HEK293 (cell line): ENCODE data around the gene KRT79.
A peak's percentile ranks its signal among the peaks of the same experiment; 100 is the strongest.

Experiments
- CTCF ChIA-PET: fragments of 350-600 bp; formaldehyde crosslinking; extraction: SDS; loops from one replicate; lab custom pipeline; 2021; ENCODE audit warnings: antibody characterized with exemption; lab: Yijun Ruan, JAX
- POLR2A ChIA-PET: fragments of 300-600 bp; formaldehyde crosslinking; extraction: SDS; loops from one replicate; lab custom pipeline; 2020; ENCODE audit warnings: antibody characterized with exemption, inconsistent platforms; lab: Yijun Ruan, JAX
- H3K27ac ChIP-seq: fragments of 200-500 bp; sonication (Bioruptor generic); 2 replicates; pipeline ENCODE4 v1.5.1; 2014; ENCODE audit warnings: low read depth, low read length, control low read depth, inconsistent platforms; ENCODE audit errors: extremely low read depth
- H3K36me3 ChIP-seq, 2 experiments: fragments of 200-500 bp in 1 of 2; sonication (Bioruptor generic) in 1 of 2; 1 replicate in 1 of 2; 2 replicates in 1 of 2; pipeline ENCODE4 v1.5.1; 2014 to 2017; ENCODE audit warnings: inconsistent platforms in 2 of 2, low read length in 2 of 2; ENCODE audit not compliant: control insufficient read depth in 2 of 2, insufficient read depth in 1 of 2
- H3K4me1 ChIP-seq: fragments of 200-500 bp; sonication (Bioruptor generic); 2 replicates; pipeline ENCODE4 v1.5.1; 2014; ENCODE audit warnings: mild to moderate bottlenecking, low read length, inconsistent platforms; ENCODE audit not compliant: control insufficient read depth, insufficient read depth
- H3K4me3 ChIP-seq: 2 replicates; pipeline ENCODE4 v1.5.1; 2011; ENCODE audit warnings: low read depth, mild to moderate bottlenecking, control low read depth, low read length, moderate library complexity
- H3K9me3 ChIP-seq: fragments of 200-500 bp; sonication (Bioruptor generic); 2 replicates; pipeline ENCODE4 v1.5.1; 2014; ENCODE audit warnings: low read depth, low read length, inconsistent platforms; ENCODE audit not compliant: control insufficient read depth, insufficient read depth
- EGR2 ChIP-seq: fragments of 450-650 bp; formaldehyde crosslinking; IDR thresholded peaks from 2 replicates; pipeline ENCODE4 v1.5.1; 2016; ENCODE audit warnings: low read depth, missing biosample characterization, missing genetic modification characterization
- FEZF1 ChIP-seq: fragments of 450-650 bp; formaldehyde crosslinking; IDR thresholded peaks from 2 replicates; pipeline ENCODE4 v1.5.1; 2016; ENCODE audit warnings: missing biosample characterization, missing genetic modification characterization
- KLF10 ChIP-seq: fragments of 450-650 bp; IDR thresholded peaks from 2 replicates; pipeline ENCODE4 v1.5.1; 2018; ENCODE audit warnings: missing biosample characterization, mild to moderate bottlenecking, missing genetic modification characterization
- KLF17 ChIP-seq: fragments of 450-650 bp; formaldehyde crosslinking; IDR thresholded peaks from 2 replicates; pipeline ENCODE4 v1.5.1; 2016; ENCODE audit warnings: missing biosample characterization, missing genetic modification characterization
- PRDM10 ChIP-seq: fragments of 450-650 bp; formaldehyde crosslinking; IDR thresholded peaks from 2 replicates; pipeline ENCODE4 v1.5.1; 2016; ENCODE audit warnings: missing biosample characterization, missing genetic modification characterization
- WT1 ChIP-seq: fragments of 450-650 bp; formaldehyde crosslinking; IDR thresholded peaks from 2 replicates; pipeline ENCODE4 v1.5.1; 2016; ENCODE audit warnings: missing biosample characterization, missing genetic modification characterization
- ZBTB1 ChIP-seq: fragments of 450-650 bp; formaldehyde crosslinking; IDR thresholded peaks from 2 replicates; pipeline ENCODE4 v1.5.1; 2016; ENCODE audit warnings: missing biosample characterization, missing genetic modification characterization
- ZBTB20 ChIP-seq: fragments of 450-650 bp; formaldehyde crosslinking; IDR thresholded peaks from 2 replicates; pipeline ENCODE4 v1.5.1; 2016; ENCODE audit warnings: missing biosample characterization, missing genetic modification characterization
- ZBTB26 ChIP-seq: fragments of 450-650 bp; formaldehyde crosslinking; optimal IDR thresholded peaks from 2 replicates; pipeline ENCODE3; 2016; ENCODE audit warnings: missing biosample characterization, mild to moderate bottlenecking, missing genetic modification characterization
- ZBTB44 ChIP-seq: fragments of 450-650 bp; IDR thresholded peaks from 2 replicates; pipeline ENCODE4 v1.5.1; 2018; ENCODE audit warnings: missing biosample characterization, mild to moderate bottlenecking, missing genetic modification characterization
- ZBTB48 ChIP-seq: fragments of 450-650 bp; formaldehyde crosslinking; IDR thresholded peaks from 2 replicates; pipeline ENCODE4 v1.5.1; 2016; ENCODE audit warnings: missing biosample characterization, missing genetic modification characterization
- ZBTB49 ChIP-seq: fragments of 450-650 bp; formaldehyde crosslinking; IDR thresholded peaks from 2 replicates; pipeline ENCODE4 v1.5.1; 2016; ENCODE audit warnings: missing biosample characterization, missing genetic modification characterization, low read depth
- ZEB2 ChIP-seq: fragments of 450-650 bp; formaldehyde crosslinking; IDR thresholded peaks from 2 replicates; pipeline ENCODE4 v1.5.1; 2016; ENCODE audit warnings: missing biosample characterization, missing genetic modification characterization
- ZIC2 ChIP-seq: fragments of 450-650 bp; formaldehyde crosslinking; IDR thresholded peaks from 2 replicates; pipeline ENCODE4 v1.5.1; 2016; ENCODE audit warnings: missing biosample characterization, missing genetic modification characterization
- ZNF24 ChIP-seq: fragments of 450-650 bp; formaldehyde crosslinking; IDR thresholded peaks from 2 replicates; pipeline ENCODE4 v1.5.1; 2016; ENCODE audit warnings: missing biosample characterization, missing genetic modification characterization
- ZNF302 ChIP-seq: fragments of 450-650 bp; formaldehyde crosslinking; IDR thresholded peaks from 2 replicates; pipeline ENCODE4 v1.5.1; 2016; ENCODE audit warnings: missing biosample characterization, missing genetic modification characterization, low read depth
- ZNF324 ChIP-seq: fragments of 450-650 bp; formaldehyde crosslinking; IDR thresholded peaks from 2 replicates; pipeline ENCODE4 v1.5.1; 2016; ENCODE audit warnings: missing biosample characterization, missing genetic modification characterization
- ZNF335 ChIP-seq: fragments of 450-650 bp; formaldehyde crosslinking; conservative IDR thresholded peaks from 2 replicates; pipeline ENCODE4 v1.5.1; 2016; ENCODE audit warnings: missing biosample characterization, missing genetic modification characterization
- ZNF404 ChIP-seq: fragments of 450-650 bp; formaldehyde crosslinking; IDR thresholded peaks from 2 replicates; pipeline ENCODE4 v1.5.1; 2017; ENCODE audit warnings: missing biosample characterization, missing genetic modification characterization
- ZNF558 ChIP-seq: fragments of 450-650 bp; formaldehyde crosslinking; IDR thresholded peaks from 2 replicates; pipeline ENCODE4 v1.5.1; 2016; ENCODE audit warnings: missing biosample characterization, missing genetic modification characterization
- ZNF654 ChIP-seq: fragments of 450-650 bp; formaldehyde crosslinking; IDR thresholded peaks from 2 replicates; pipeline ENCODE4 v1.5.1; 2016; ENCODE audit warnings: low read depth, missing biosample characterization, missing genetic modification characterization
- ZNF660 ChIP-seq: fragments of 450-650 bp; IDR thresholded peaks from 2 replicates; pipeline ENCODE4 v1.5.1; 2018; ENCODE audit warnings: missing biosample characterization, mild to moderate bottlenecking, missing genetic modification characterization
- ZNF704 ChIP-seq: fragments of 450-650 bp; formaldehyde crosslinking; IDR thresholded peaks from 2 replicates; pipeline ENCODE4 v1.5.1; 2016; ENCODE audit warnings: missing biosample characterization, missing genetic modification characterization

The KRT79 gene

GRCh38 chr12:52872644-52873389 is 38.7 kb upstream of the KRT79 start (continued):
- no peak for TF ChIP-seq ZBTB26
- TF ChIP-seq, all 188 proteins: peak for 11

GRCh38 chr12:52871291-52872039 is 37.4 kb upstream of the KRT79 start:
- H3K9me3 ChIP-seq: no peaks in the 10 kb centered on the region
- no peak overlapping the region for H3K27ac ChIP-seq
- H3K36me3 ChIP-seq: no peaks in the 10 kb centered on the region
- POLR2A ChIA-PET: no interaction called here
- H3K4me3 ChIP-seq: no peak overlapping the region
- H3K4me1 ChIP-seq: peaks cover 13% of the 10 kb centered on the region; the same call in 1 of the 2 replicates
- CTCF ChIA-PET: interaction anchor here (0.6 to 2.9 kb wide), 21 partner anchors 8 to 725 kb away, joined by 3 to 32 read pairs (median 4); partner anchors contain the start of gene KRT84
- TF ChIP-seq ZEB2 (tag by site-specific recombination) (peak; percentile 76), ZNF324 (tag by site-specific recombination) (peak; percentile 61; the same call in 1 of the 2 replicates), ZNF302 (tag by site-specific recombination) (no peak), FEZF1 (tag by site-specific recombination) (no peak), ZNF654 (no peak), KLF10 (peak; percentile 54; the same call in 1 of the 2 replicates), PRDM10 (tag by site-specific recombination) (peak; percentile 91), ZIC2 (tag by site-specific recombination) (peak; percentile 83), ZBTB44 (tag by site-specific recombination) (0 out of 2 replicates have a peak, but pooled peaks have one; percentile 44), EGR2 (tag by site-specific recombination) (peak; percentile 40; the same call in 1 of the 2 replicates), WT1 (tag by site-specific recombination) (peak; percentile 85), ZNF404 (tag by site-specific recombination) (no peak), ZNF335 (peak; percentile 59), ZBTB20 (tag by site-specific recombination) (0 out of 2 replicates have a peak, but pooled peaks have one; percentile 18), KLF17 (tag by site-specific recombination) (peak; percentile 94), ZNF558 (peak; percentile 48; the same call in 1 of the 2 replicates), ZNF660 (tag by site-specific recombination) (peak; percentile 88), ZBTB49 (tag by site-specific recombination) (no peak), ZNF704 (tag by site-specific recombination) (no peak), ZBTB1 (tag by site-specific recombination) (no peak), ZNF24 (tag by site-specific recombination) (peak; percentile 98), ZBTB48 (tag by site-specific recombination) (no peak)
